GM12878 (cell line): ENCODE measurements around the gene ARHGAP1. TPM values are rescaled to one million over a fixed set of nuclear protein-coding genes. Genes with fewer than 3 reads are reported as not detected.

Experiments
- ATAC-seq: fragments of 200-7000 bp; cut with Tn5 transposase; 3 replicates; pipeline ENCODE4 v1.9.1; 2020; ENCODE audit warnings: mild to moderate bottlenecking, moderate library complexity
- BruUV-seq: library from RNA; stranded (reverse); fragments of 400-500 nt; replicated peaks from 2 replicates; lab custom pipeline; 2021; lab: Mats Ljungman, UMichigan
- CTCF ChIA-PET: fragments of 300-600 bp; sonication (Branson Sonifier 250); formaldehyde crosslinking; extraction: SDS; loops from one replicate; lab custom pipeline; 2021; ENCODE audit warnings: inconsistent platforms; lab: Yijun Ruan, JAX
- POLR2A ChIA-PET: fragments of 350-600 bp; formaldehyde crosslinking; extraction: SDS; loops from one replicate; lab custom pipeline; 2021; ENCODE audit warnings: inconsistent platforms; lab: Charles Lee
- RAD21 ChIA-PET: fragments of 300-600 bp; sonication (Branson Sonifier 250); formaldehyde crosslinking; loops from one replicate; lab custom pipeline; 2023; ENCODE audit warnings: antibody characterized with exemption; ENCODE audit not compliant: unreplicated experiment; lab: Charles Lee
- SMC1A ChIA-PET: fragments of 300-600 bp; sonication (Branson Sonifier 250); formaldehyde crosslinking; loops from one replicate; lab custom pipeline; 2023; ENCODE audit not compliant: unreplicated experiment, uncharacterized antibody; lab: Charles Lee
- DNase-seq: peaks from one replicate; pipeline ENCODE4 v3.0.0-alpha.2; 2011; ENCODE audit warnings: low read depth, low spot score
- FAIRE-seq: peaks from 3 replicates; lab custom pipeline; 2011; peaks lifted over from hg19 to GRCh38; lab: Jason Lieb, UNC
- H2AFZ ChIP-seq: 2 replicates; pipeline ENCODE4 v1.6.0; 2011; ENCODE audit warnings: low read depth, low read length, control low read depth; ENCODE audit not compliant: control insufficient read depth
- H3K27ac ChIP-seq: 2 replicates; pipeline ENCODE4 v1.5.1; 2011; ENCODE audit warnings: control low read depth; ENCODE audit not compliant: control insufficient read depth, insufficient read depth
- H3K27me3 ChIP-seq, 2 experiments: replicated peaks in 1 of 2; 2 replicates each; pipeline versions ENCODE4 v1.6.0 to v1.6.1; 2011; ENCODE audit warnings: low read length in 1 of 2; ENCODE audit not compliant: control insufficient read depth in 2 of 2, insufficient read depth in 2 of 2
- H3K36me3 ChIP-seq, 2 experiments: 2 replicates each; pipeline ENCODE4 v1.5.1; 2011; ENCODE audit warnings: low read length in 1 of 2; ENCODE audit not compliant: control insufficient read depth in 2 of 2, insufficient read depth in 2 of 2
- H3K4me1 ChIP-seq: 2 replicates; pipeline ENCODE4 v1.6.1; 2011; ENCODE audit warnings: mild to moderate bottlenecking, low read length, moderate library complexity, mixed read lengths; ENCODE audit not compliant: control insufficient read depth, insufficient read depth
- H3K4me2 ChIP-seq: 2 replicates; pipeline ENCODE4 v1.6.0; 2011; ENCODE audit warnings: control low read depth; ENCODE audit not compliant: control insufficient read depth, insufficient read depth
- H3K4me3 ChIP-seq: fragments of 200-600 bp; sonication (generic); 2 replicates; pipeline ENCODE4 v1.5.1; 2016
- H3K79me2 ChIP-seq: 2 replicates; pipeline ENCODE4 v1.6.0; 2011; ENCODE audit warnings: low read length; ENCODE audit not compliant: control insufficient read depth, insufficient read depth
- H3K9ac ChIP-seq: 2 replicates; pipeline ENCODE4 v1.8.0; 2011; ENCODE audit warnings: low read length, control low read depth, mixed read lengths; ENCODE audit not compliant: control insufficient read depth, insufficient read depth
- H3K9me3 ChIP-seq: replicated peaks from 3 replicates; pipeline ENCODE4 v1.5.1; 2011; ENCODE audit warnings: mild to moderate bottlenecking, low read length; ENCODE audit not compliant: control insufficient read depth, insufficient read depth
- H4K20me1 ChIP-seq: 2 replicates; pipeline ENCODE4 v1.6.0; 2011; ENCODE audit not compliant: control insufficient read depth, insufficient read depth
- ATF7 ChIP-seq: fragments of 450-650 bp; IDR thresholded peaks from 2 replicates; pipeline ENCODE4 v1.6.1; 2016; ENCODE audit warnings: low read depth, mild to moderate bottlenecking
- BCL11A ChIP-seq: IDR thresholded peaks from 2 replicates; pipeline ENCODE4 v1.6.1; 2011; ENCODE audit warnings: low read depth, low read length
- BMI1 ChIP-seq: fragments of 450-650 bp; IDR thresholded peaks from 2 replicates; pipeline ENCODE4 v1.6.1; 2016; ENCODE audit warnings: mild to moderate bottlenecking, moderate library complexity, borderline replicate concordance
- CEBPB ChIP-seq, 2 experiments: fragments of 150-350 bp in 1 of 2; IDR thresholded peaks; 2 replicates each; pipeline ENCODE4 v1.6.1; 2012 to 2014; ENCODE audit warnings: low read depth in 2 of 2, low read length in 2 of 2, borderline replicate concordance in 1 of 2, inconsistent platforms in 1 of 2
- CEBPZ ChIP-seq: fragments of 150-350 bp; IDR thresholded peaks from 2 replicates; pipeline ENCODE4 v1.6.1; 2016; ENCODE audit warnings: low read depth, low read length
- CHD1 ChIP-seq: IDR thresholded peaks from 2 replicates; pipeline ENCODE4 v1.6.1; 2012; ENCODE audit warnings: low read depth, low read length, improper control_type of control experiment
- CREB1 ChIP-seq: IDR thresholded peaks from 2 replicates; pipeline ENCODE4 v1.6.1; 2012; ENCODE audit warnings: low read depth, mild to moderate bottlenecking, inconsistent platforms
- EP300 ChIP-seq, 2 experiments: fragments of 150-350 bp in 1 of 2; IDR thresholded peaks; 2 replicates each; pipeline ENCODE4 v1.6.1; 2011 to 2012; ENCODE audit warnings: low read depth in 2 of 2, low read length in 2 of 2, borderline replicate concordance in 1 of 2, improper control_type of control experiment in 1 of 2, inconsistent platforms in 1 of 2; ENCODE audit not compliant: control insufficient read depth in 1 of 2
- GABPA ChIP-seq: IDR thresholded peaks from 2 replicates; pipeline ENCODE4 v1.6.1; 2014; ENCODE audit warnings: antibody characterized with exemption, low read depth, mild to moderate bottlenecking, inconsistent platforms
- GATAD2B ChIP-seq: fragments of 450-650 bp; conservative IDR thresholded peaks from 2 replicates; pipeline ENCODE4 v1.6.1; 2017; ENCODE audit warnings: low read depth, mild to moderate bottlenecking, moderate library complexity
- IRF4 ChIP-seq: IDR thresholded peaks from 2 replicates; pipeline ENCODE4 v1.6.1; 2011; ENCODE audit warnings: low read depth, low read length
- MTA2 ChIP-seq: fragments of 450-650 bp; IDR thresholded peaks from 2 replicates; pipeline ENCODE4 v1.6.1; 2016; ENCODE audit warnings: low read depth, mild to moderate bottlenecking, moderate library complexity
- NR2C1 ChIP-seq: fragments of 450-650 bp; IDR thresholded peaks from 2 replicates; pipeline ENCODE4 v1.6.1; 2017; ENCODE audit warnings: antibody characterized with exemption, mild to moderate bottlenecking, moderate library complexity
- PAX8 ChIP-seq: fragments of 450-650 bp; IDR thresholded peaks from 2 replicates; pipeline ENCODE4 v1.6.1; 2017; ENCODE audit warnings: mild to moderate bottlenecking, moderate library complexity
- POLR2A ChIP-seq: IDR thresholded peaks from 2 replicates; pipeline ENCODE4 v1.6.1; 2011; ENCODE audit warnings: low read depth, mild to moderate bottlenecking, low read length
- RCOR1 ChIP-seq: conservative IDR thresholded peaks from 2 replicates; pipeline ENCODE4 v1.6.1; 2012; ENCODE audit warnings: low read depth, low read length, improper control_type of control experiment
- SMAD1 ChIP-seq: fragments of 450-650 bp; IDR thresholded peaks from 2 replicates; pipeline ENCODE4 v1.6.1; 2018; ENCODE audit warnings: mild to moderate bottlenecking, low read depth; ENCODE audit not compliant: partially characterized antibody
- SP1 ChIP-seq: IDR thresholded peaks from one replicate; pipeline ENCODE4 v1.6.1; 2011; ENCODE audit warnings: low read depth, low read length
- ZNF217 ChIP-seq: fragments of 450-650 bp; IDR thresholded peaks from 2 replicates; pipeline ENCODE4 v1.6.1; 2017; ENCODE audit warnings: antibody characterized with exemption, mild to moderate bottlenecking
- ZNF384 ChIP-seq: IDR thresholded peaks from 2 replicates; pipeline ENCODE4 v1.6.1; 2012; ENCODE audit warnings: low read depth, mild to moderate bottlenecking, low read length, improper control_type of control experiment, borderline replicate concordance
- WGBS: methylation state at CpG from one replicate; pipeline ENCODE4 v1.1.6; 2016; ENCODE audit warnings: low lambda C conversion rate; ENCODE audit not compliant: insufficient replicate concordance, insufficient coverage; ENCODE audit errors: missing lambda C conversion rate; 5-methylcytosine and 5-hydroxymethylcytosine counted together
- in situ Hi-C: fragments of 300-500 bp; cut with MboI; formaldehyde crosslinking; loops from 9 replicates; pipeline ENCODE4 v1.14.3; 2018; ENCODE audit warnings: mixed read lengths
- intact Hi-C: fragments of 100-400 bp; cut with micrococcal nuclease; formaldehyde crosslinking; loops from one replicate; pipeline ENCODE4 v1.14.2; 2022; ENCODE audit not compliant: unreplicated experiment
- polyA plus RNA-seq, 11 experiments: library from polyadenylated mRNA; depleted of rRNA in 4 of 11; unstranded in 6 of 11; stranded (reverse) in 5 of 11; fragments of >200 nt; fragmentation: Nextera tagmentation in 4 of 11; fragmentation: Illumina TruSeq in 1 of 11; extraction: Ambion mirVana in 4 of 11; extraction: Trizol in 1 of 11; gene quantifications; 1 replicate in 1 of 11; 2 replicates in 10 of 11; pipeline versions ENCODE4 v1.2.1 to v1.2.3, GENCODE V29; 2011 to 2016; ENCODE audit warnings: inconsistent platforms in 2 of 11, missing spikeins in 2 of 11, low read depth in 1 of 11
- total RNA-seq, 4 experiments: library from RNA; depleted of rRNA in 3 of 4; stranded (reverse); fragments of >200 nt in 3 of 4; fragmentation: Illumina TruSeq in 1 of 4; extraction: Trizol in 1 of 4; gene quantifications; 2 replicates each; pipeline versions ENCODE4 v1.2.1 to v1.2.3, GENCODE V29; 2013 to 2021

The ARHGAP1 gene
- total and polyA plus RNA-seq, 10 of the 15 experiments (the other 5 are each of a cell fraction or from before 2014, with no cell fraction given) = 4.3 to 45.5 (median 23.2) TPM

GRCh38 chr11:46632502-46632901, 67.9 kb downstream of the ARHGAP1 start (continued):
- no peak for TF ChIP-seq CEBPZ
- no peak for TF ChIP-seq EP300 (IDR thresholded peaks at IDR 0.05; ENCODE audit: borderline replicate concordance in 1 of 2, control insufficient read depth in 1 of 2, low read depth in 2 of 2, low read length in 2 of 2)
- no peak for TF ChIP-seq GABPA
- no peak for TF ChIP-seq BMI1

GRCh38 chr11:46631676-46632075, 68.7 kb downstream of the ARHGAP1 start:
- ATAC-seq = no peak
- in situ Hi-C loops (no loop called here), intact Hi-C loops (no loop called here)
- DNase-seq = no peak
- Histone ChIP-seq H3K4me3 (no peak overlapping the region), H3K27ac (no peak overlapping the region), H3K36me3 (no peaks in the 10 kb centered on the region; a peak in 2 of 4 replicates), H3K27me3 (no peaks in the 10 kb centered on the region), H3K4me1 (no peaks in the 10 kb centered on the region), H3K9me3 (no peaks in the 10 kb centered on the region), H2AFZ (no peak overlapping the region), H3K79me2 (no peaks in the 10 kb centered on the region), H3K4me2 (no peak overlapping the region), H3K9ac (no peak overlapping the region), H4K20me1 (no peaks in the 10 kb centered on the region)
- no peak for TF ChIP-seq PAX8
- TF ChIP-seq CEBPB (IDR thresholded peaks at IDR 0.05; ENCODE audit: borderline replicate concordance in 1 of 2, low read depth in 2 of 2, low read length in 2 of 2) = no peak
- TF ChIP-seq BCL11A = no peak
- no peak for TF ChIP-seq SP1
- no peak for TF ChIP-seq SMAD1
- TF ChIP-seq ATF7 = no peak
- no peak for TF ChIP-seq CHD1
- TF ChIP-seq ZNF217 = no peak
- no peak for TF ChIP-seq ZNF384
- no peak for TF ChIP-seq IRF4
- TF ChIP-seq NR2C1 = no peak
- TF ChIP-seq MTA2 = no peak
- TF ChIP-seq RCOR1 = no peak
- no peak for TF ChIP-seq CREB1
- TF ChIP-seq POLR2A = no peak
- TF ChIP-seq GATAD2B = no peak
- ChIA-PET RAD21 (no interaction called here), POLR2A (interaction anchor here (0.5 to 1.3 kb wide), 2 partner anchors 13 to 32 kb away, joined by 3 to 5 read pairs; no protein-coding TSS in a partner anchor), CTCF (interaction anchor here (4.0 kb wide), 1 partner anchor 14 kb away, joined by 19 read pairs; the partner anchor contains the start of genes ATG13 and HARBI1), SMC1A (no interaction called here)
- BruUV-seq = no TSS peak
- whole genome bisulfite sequencing = 94% methylated on average over 2 of the region's 2 CpGs
- FAIRE-seq = no peak
